Epithelial cell of proximal tubule (primary cell): ENCODE measurements around the gene EIF5AL1. TPM values are rescaled to one million over a fixed set of nuclear protein-coding genes. Genes with fewer than 3 reads are reported as not detected.
"Not testable (repeated sequence)": the region's sequence is repeated elsewhere in the genome, so short reads cannot be mapped to it uniquely, and the experiment has no call there.

Source experiments
- DNase-seq: peaks from one replicate; pipeline ENCODE4 v3.0.0-alpha.2; 2011; ENCODE audit warnings: low read depth
- H3K4me3 ChIP-seq: 2 replicates; pipeline ENCODE4 v1.5.1; 2011; ENCODE audit warnings: low read depth, mild to moderate bottlenecking, low read length
- total RNA-seq: library from RNA; depleted of rRNA; stranded (reverse); fragments of >200 nt; gene quantifications from 2 replicates; pipeline ENCODE4 v1.2.3, GENCODE V29; 2015
- TF ChIP-seq, protein P1 (sequence below): conservative IDR thresholded peaks from 2 replicates; pipeline ENCODE4 v1.5.1; 2012; ENCODE audit warnings: low read depth, mild to moderate bottlenecking, low read length

Gene EIF5AL1
- total RNA-seq, 1 donor from 2014 or later, result 0.35 TPM

- TF ChIP-seq, protein P1, sequence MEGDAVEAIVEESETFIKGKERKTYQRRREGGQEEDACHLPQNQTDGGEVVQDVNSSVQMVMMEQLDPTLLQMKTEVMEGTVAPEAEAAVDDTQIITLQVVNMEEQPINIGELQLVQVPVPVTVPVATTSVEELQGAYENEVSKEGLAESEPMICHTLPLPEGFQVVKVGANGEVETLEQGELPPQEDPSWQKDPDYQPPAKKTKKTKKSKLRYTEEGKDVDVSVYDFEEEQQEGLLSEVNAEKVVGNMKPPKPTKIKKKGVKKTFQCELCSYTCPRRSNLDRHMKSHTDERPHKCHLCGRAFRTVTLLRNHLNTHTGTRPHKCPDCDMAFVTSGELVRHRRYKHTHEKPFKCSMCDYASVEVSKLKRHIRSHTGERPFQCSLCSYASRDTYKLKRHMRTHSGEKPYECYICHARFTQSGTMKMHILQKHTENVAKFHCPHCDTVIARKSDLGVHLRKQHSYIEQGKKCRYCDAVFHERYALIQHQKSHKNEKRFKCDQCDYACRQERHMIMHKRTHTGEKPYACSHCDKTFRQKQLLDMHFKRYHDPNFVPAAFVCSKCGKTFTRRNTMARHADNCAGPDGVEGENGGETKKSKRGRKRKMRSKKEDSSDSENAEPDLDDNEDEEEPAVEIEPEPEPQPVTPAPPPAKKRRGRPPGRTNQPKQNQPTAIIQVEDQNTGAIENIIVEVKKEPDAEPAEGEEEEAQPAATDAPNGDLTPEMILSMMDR, result peak; percentile 60
- H3K4me3 ChIP-seq, result no peak overlapping the region
- DNase-seq, result no peak
Measured at GRCh38 chr10:79502561-79503309, 9.6 kb upstream of the EIF5AL1 start.

DNA sequence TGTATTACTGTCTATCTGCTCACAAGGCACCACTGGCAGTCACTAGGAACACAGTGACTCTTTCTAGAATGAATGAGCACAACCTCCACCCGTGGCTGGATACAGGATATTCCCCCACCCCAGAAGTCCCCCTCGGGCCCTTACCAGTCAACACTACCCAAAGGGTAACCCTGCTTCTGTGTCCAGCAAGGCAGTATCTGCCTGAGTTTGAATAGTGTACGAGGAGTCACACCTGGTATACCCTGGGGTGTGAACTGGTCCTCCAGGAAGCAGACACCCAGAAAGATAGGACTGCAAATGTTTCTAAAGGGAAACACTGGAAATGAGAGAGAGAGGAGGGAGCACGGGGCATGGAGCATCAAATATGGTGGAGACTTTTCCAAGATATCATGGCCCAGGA is 8.5 kb upstream of the EIF5AL1 start:
- not testable (repeated sequence) for H3K4me3 ChIP-seq, DNase-seq

DNA sequence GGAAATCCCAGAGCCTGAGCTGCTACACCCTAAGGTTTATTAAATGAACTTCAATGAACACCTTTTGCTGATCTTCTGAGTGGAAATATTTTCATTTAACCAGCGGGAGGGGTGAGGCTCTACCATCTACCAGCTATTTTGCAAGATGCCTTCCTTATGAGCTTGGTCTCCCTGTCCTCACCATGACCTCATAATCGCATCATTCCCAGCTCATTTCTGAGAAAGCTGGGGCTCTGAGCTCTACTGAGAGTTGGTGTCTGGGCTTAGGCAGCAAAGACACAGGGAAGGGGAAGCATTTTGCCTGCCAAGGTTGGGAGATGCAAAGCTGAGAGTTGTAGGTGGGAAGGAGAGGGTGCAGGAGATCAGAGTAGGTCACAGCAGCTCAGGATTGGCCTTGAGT is 7.8 kb upstream of the EIF5AL1 start:
- not testable (repeated sequence) for DNase-seq, H3K4me3 ChIP-seq

DNA sequence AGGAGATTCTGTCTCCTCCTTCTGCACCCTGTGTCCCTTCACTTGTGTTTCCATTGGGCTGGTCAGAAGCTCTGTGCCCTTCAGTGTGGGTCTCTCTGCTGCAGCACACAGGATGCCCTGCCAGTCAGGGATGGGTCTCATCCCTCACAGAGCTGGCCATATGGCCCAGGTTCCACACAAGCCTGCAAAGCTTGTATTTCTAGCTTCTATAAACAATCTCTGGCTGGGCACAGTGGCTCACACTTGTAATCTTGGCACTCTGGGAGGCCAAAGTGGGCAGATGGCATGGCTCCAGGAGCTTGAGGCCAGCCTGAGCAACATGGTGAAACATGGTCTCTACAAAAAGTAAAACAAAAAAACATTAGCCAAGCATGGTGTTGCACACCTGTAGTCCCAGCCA is 7.0 kb upstream of the EIF5AL1 start:
- DNase-seq, H3K4me3 ChIP-seq: not testable (repeated sequence)

DNA sequence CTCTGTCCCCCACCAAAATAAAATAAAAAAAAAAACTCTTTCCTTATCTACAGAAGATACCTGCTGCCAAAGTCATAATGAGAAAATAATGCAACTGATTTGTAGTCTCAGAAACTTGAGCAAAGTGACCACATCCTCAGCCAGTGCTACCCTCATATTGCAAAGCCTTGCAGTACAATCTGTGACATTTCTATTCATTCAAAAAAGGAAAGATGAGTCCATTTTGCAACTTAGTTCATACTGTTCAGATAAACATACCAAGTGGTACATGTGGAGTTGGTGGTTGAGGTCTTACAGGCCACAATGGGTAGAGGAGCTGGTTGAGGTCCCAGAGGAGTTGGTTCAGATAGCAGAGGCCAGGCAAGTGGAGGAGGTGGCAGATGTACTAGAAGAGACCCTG is 6.5 kb upstream of the EIF5AL1 start:
- TF ChIP-seq, protein P1, result no peak
- no peak overlapping the region for H3K4me3 ChIP-seq
- no peak for DNase-seq

GRCh38 chr10:79507440-79508167 is 4.7 kb upstream of the EIF5AL1 start:
- TF ChIP-seq, protein P1, result no peak
- DNase-seq, result no peak
- no peak overlapping the region for H3K4me3 ChIP-seq

DNA sequence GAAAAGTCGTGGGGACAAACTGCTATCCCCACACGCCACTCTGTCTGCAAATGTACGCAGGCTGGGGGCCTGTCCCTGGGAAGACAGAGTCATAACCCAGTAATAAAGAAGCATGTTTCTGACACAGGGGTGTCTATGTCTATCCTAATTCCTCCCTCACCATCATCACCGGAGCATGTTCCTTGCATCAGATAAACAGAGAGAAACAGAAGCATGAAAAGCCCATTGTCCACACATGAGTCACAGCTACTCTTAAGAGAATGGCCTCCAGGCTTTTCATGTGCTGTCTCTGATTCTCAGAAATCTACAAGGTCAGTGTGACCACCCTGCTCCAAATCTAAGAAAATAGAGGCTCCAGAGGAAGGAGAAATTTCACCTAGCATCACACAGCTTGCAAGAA is 4.1 kb upstream of the EIF5AL1 start:
- H3K4me3 ChIP-seq, DNase-seq: not testable (repeated sequence)

DNA sequence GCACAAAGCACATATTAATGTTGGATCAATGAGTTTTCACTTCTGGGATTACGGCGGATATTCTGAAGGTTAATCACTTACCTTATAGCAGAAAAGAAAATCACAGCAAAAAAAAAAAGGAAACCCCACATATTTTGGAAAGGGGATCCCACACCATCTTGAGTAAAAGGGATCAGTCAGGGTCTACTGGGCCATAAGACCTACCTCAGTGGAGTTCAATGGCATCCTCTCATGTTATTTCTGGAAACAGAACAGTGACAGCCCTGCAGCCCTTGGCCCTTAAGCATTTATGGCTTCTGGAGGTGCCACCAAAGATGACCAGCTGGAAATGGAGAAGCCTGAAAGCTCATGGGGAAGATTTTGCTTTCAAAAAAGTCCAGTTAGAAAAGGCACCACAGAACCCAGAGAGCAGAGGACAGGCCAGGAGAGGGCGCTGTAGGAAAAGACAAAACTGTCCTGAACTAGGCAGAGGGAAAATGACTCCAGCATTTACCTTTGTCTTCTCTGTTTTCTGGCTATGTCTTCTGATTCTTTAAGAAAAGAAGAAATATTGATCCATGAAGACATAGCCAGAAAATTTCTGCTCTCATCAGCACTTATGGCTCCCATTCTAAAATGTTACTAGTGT is 2.9 kb upstream of the EIF5AL1 start:
- not testable (repeated sequence) for H3K4me3 ChIP-seq, DNase-seq

DNA sequence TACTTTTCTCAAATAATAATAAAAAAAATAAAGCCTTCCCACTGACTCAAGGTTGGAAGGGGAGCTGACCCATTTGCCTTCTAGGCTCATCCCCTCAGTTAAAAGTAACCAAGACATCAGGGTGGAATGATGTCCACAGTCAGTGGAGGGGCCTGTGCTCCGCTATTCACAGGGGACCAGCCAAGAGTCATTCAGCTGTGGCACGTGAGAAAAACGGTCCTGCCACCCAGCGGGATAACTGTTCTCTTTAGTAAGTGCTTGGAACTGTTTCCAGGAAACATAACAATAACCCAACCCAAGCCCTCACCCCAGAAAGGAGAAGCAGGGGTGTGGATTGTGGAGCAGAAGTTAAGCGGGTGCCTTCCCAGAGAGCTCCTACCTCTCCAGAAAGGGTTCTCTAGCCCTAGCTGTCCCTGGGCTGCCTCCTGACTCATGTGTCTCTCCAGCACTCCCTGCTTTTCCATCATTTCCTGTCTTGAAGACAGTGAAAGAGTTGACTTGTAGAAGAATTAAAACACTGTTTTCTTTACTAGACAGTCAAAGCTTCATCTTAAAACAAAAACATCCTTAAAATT is 2.3 kb upstream of the EIF5AL1 start:
- DNase-seq, H3K4me3 ChIP-seq: not testable (repeated sequence)

- H3K4me3 ChIP-seq, DNase-seq: not testable (repeated sequence)
Measured at GRCh38 chr10:79516532-79517205, 4.3 kb downstream of the EIF5AL1 start.

GRCh38 chr10:79517567-79517966 is 5.2 kb downstream of the EIF5AL1 start:
- not testable (repeated sequence) for DNase-seq

GRCh38 chr10:79521751-79522150 is 9.4 kb downstream of the EIF5AL1 start:
- H3K4me3 ChIP-seq, DNase-seq: not testable (repeated sequence)

More at GRCh38 chr10:79517567-79517966, 5.2 kb downstream of the EIF5AL1 start:
- not testable (repeated sequence) for H3K4me3 ChIP-seq

DNA sequence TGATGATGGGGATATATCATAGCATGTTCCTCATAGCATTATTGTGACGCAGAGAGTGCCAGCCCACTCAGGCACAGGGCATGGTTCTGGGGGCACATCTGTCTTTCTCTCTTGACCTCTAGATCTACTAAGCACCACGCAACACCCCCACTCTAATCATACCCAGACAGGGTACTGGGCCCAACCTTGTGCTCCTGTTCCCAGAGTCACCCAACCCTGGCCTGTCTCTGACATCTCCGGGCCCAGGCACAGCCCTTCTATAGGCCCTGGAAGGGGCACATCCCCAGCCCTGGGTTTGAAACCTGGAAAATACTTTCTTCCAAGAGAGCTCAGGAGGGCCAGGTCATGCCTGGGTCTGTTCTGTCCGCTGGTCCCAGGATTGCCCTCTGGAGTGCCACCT is 10.1 kb downstream of the EIF5AL1 start:
- DNase-seq, H3K4me3 ChIP-seq: not testable (repeated sequence)

- not testable (repeated sequence) for DNase-seq, H3K4me3 ChIP-seq
Measured at GRCh38 chr10:79523157-79523853, 11.0 kb downstream of the EIF5AL1 start.
